Mesendoderm (in vitro differentiated cells): ENCODE data around the gene MTR.
"Not testable (repeated sequence)": the region's sequence is repeated elsewhere in the genome, so short reads cannot be mapped to it uniquely, and the experiment has no call there.

Experiments
- DNase-seq: peaks from one replicate; pipeline ENCODE4 v3.0.0; 2013
- H2AK5ac ChIP-seq: 2 replicates; pipeline ENCODE4 v1.6.1; 2013; ENCODE audit warnings: low read length, inconsistent platforms
- H2BK120ac ChIP-seq: 2 replicates; pipeline ENCODE4 v1.6.1; 2013; ENCODE audit warnings: low read depth, mild to moderate bottlenecking, low read length, moderate library complexity, mixed read lengths
- H2BK15ac ChIP-seq: replicated peaks from 2 replicates; pipeline ENCODE4 v1.6.1; 2013; ENCODE audit warnings: low read depth, mild to moderate bottlenecking, moderate library complexity
- H2BK5ac ChIP-seq: 2 replicates; pipeline ENCODE4 v1.6.1; 2013; ENCODE audit warnings: low read length, inconsistent platforms
- H3K18ac ChIP-seq: 2 replicates; pipeline ENCODE4 v1.6.1; 2013; ENCODE audit warnings: mild to moderate bottlenecking, low read length, mixed read lengths
- H3K23ac ChIP-seq: one replicate; pipeline ENCODE4 v1.6.1; 2013; ENCODE audit warnings: low read length
- H3K27ac ChIP-seq: 2 replicates; pipeline ENCODE4 v1.5.1; 2013; ENCODE audit warnings: low read depth, mild to moderate bottlenecking, inconsistent platforms, low read length, moderate library complexity
- H3K27me3 ChIP-seq: 2 replicates; pipeline ENCODE4 v1.6.1; 2013; ENCODE audit warnings: low read length, control low read depth, mild to moderate bottlenecking, inconsistent platforms; ENCODE audit not compliant: insufficient read depth, poor library complexity
- H3K36me3 ChIP-seq: 2 replicates; pipeline ENCODE4 v1.6.1; 2013; ENCODE audit warnings: low read length, inconsistent platforms; ENCODE audit not compliant: control insufficient read depth, insufficient read depth
- H3K4ac ChIP-seq: one replicate; pipeline ENCODE4 v1.6.1; 2013; ENCODE audit warnings: low read depth, mild to moderate bottlenecking, low read length, moderate library complexity
- H3K4me1 ChIP-seq: 2 replicates; pipeline ENCODE4 v1.6.1; 2013; ENCODE audit warnings: low read depth, low read length, inconsistent platforms; ENCODE audit not compliant: control insufficient read depth
- H3K4me2 ChIP-seq: 2 replicates; pipeline ENCODE4 v1.6.1; 2013; ENCODE audit warnings: low read length
- H3K4me3 ChIP-seq: 2 replicates; pipeline ENCODE4 v1.5.1; 2013; ENCODE audit warnings: mild to moderate bottlenecking, low read length
- H3K56ac ChIP-seq: one replicate; pipeline ENCODE4 v1.6.1; 2013; ENCODE audit warnings: low read length
- H3K79me1 ChIP-seq: 2 replicates; pipeline ENCODE4 v1.6.1; 2013; ENCODE audit warnings: low read length, inconsistent platforms
- H3K79me2 ChIP-seq: 2 replicates; pipeline ENCODE4 v1.6.1; 2013; ENCODE audit warnings: mild to moderate bottlenecking, low read length; ENCODE audit not compliant: control insufficient read depth, insufficient read depth
- H3K9ac ChIP-seq: 2 replicates; pipeline ENCODE4 v1.6.1; 2013; ENCODE audit warnings: low read length, inconsistent platforms
- H4K5ac ChIP-seq: one replicate; pipeline ENCODE4 v1.6.1; 2013; ENCODE audit warnings: low read length
- H4K8ac ChIP-seq: one replicate; pipeline ENCODE4 v1.6.1; 2013; ENCODE audit warnings: low read depth, mild to moderate bottlenecking, control low read depth, low read length, moderate library complexity
- WGBS: extraction: QIAGEN DNeasy Blood & Tissue Kit; methylation state at CpG from one replicate; pipeline ENCODE4 v1.1.7; 2013; ENCODE audit warnings: low lambda C conversion rate, missing lambda C conversion rate; ENCODE audit not compliant: insufficient coverage; ENCODE audit errors: extremely low coverage; 5-methylcytosine and 5-hydroxymethylcytosine counted together

The MTR gene

DNA sequence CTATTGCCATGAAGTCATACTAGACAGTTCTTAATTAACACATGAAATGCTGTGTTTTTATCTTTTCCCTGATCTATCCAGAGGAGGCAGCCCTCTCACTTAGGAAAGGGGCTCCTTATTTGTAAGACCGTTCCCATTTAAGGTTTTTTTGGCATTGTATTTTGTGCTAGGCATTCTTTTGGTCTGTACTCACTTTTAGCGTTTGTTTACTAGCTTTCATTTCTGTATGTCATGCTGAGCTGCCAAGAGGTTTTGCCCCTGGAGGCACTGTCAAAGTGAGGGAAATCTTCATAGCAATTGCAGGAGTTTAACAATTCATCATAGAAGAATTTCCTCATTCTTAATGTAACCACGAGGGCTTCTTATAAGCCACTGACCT is 59.5 kb downstream of the MTR start:
- Histone ChIP-seq H3K79me1 (no peaks in the 10 kb centered on the region), H2BK15ac (no peak overlapping the region), H3K9ac (no peak overlapping the region), H3K4me1 (peaks cover 2% of the 10 kb centered on the region), H3K18ac (no peak overlapping the region), H3K56ac (no peak overlapping the region), H3K4me3 (no peak overlapping the region), H3K27me3 (no peaks in the 10 kb centered on the region), H3K4me2 (no peak overlapping the region), H2BK5ac (no peak overlapping the region), H3K36me3 (no peaks in the 10 kb centered on the region), H3K27ac (no peak overlapping the region), H2BK120ac (no peak overlapping the region), H4K8ac (no peak overlapping the region), H3K23ac (no peak overlapping the region), H3K4ac (no peak overlapping the region), H4K5ac (no peak overlapping the region), H3K79me2 (no peaks in the 10 kb centered on the region), H2AK5ac (no peak overlapping the region)
- peak; percentile 61 for DNase-seq
- no CpG with 5 or more reads among the region's 3 CpGs for WGBS

DNA sequence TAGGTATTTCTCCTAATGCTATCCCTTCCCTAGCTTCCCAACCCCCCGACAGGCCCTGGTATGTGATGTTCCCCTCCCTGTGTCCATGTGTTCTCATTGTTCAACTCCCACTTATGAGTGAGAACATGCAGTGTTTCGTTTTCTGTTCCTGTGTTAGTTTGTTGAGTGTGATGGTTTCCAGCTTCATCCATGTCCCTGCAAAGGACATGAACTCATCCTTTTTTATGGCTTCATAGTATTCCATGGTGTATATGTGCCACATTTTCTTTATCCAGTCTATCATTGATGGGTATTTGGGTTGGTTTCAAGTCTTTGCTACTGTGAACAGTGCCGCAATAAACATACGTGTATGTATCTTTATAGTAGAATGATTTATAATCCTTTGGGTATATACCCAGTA is 61.6 kb downstream of the MTR start:
- not testable (repeated sequence) for H3K4me1 ChIP-seq, H3K18ac ChIP-seq, H4K5ac ChIP-seq, H3K27me3 ChIP-seq, H3K56ac ChIP-seq, H3K23ac ChIP-seq, H3K27ac ChIP-seq, H3K9ac ChIP-seq, DNase-seq, H2AK5ac ChIP-seq, H3K4me3 ChIP-seq, H2BK15ac ChIP-seq, H3K4me2 ChIP-seq, H3K4ac ChIP-seq, H3K79me2 ChIP-seq, H3K79me1 ChIP-seq, H2BK120ac ChIP-seq, H3K36me3 ChIP-seq, H4K8ac ChIP-seq, H2BK5ac ChIP-seq
- WGBS = no CpG with 5 or more reads among the region's 4 CpGs

- peaks cover 2% of the 10 kb centered on the region for H3K4me1 ChIP-seq
- no peak overlapping the region for H2AK5ac ChIP-seq
- no peaks in the 10 kb centered on the region for H3K79me2 ChIP-seq
- no peak overlapping the region for H4K8ac ChIP-seq
- H3K36me3 ChIP-seq = no peaks in the 10 kb centered on the region
- DNase-seq = no peak
- H2BK120ac ChIP-seq = no peak overlapping the region
- H3K23ac ChIP-seq = no peak overlapping the region
- no peak overlapping the region for H3K27ac ChIP-seq
- no peak overlapping the region for H3K4me3 ChIP-seq
- H3K27me3 ChIP-seq = no peaks in the 10 kb centered on the region
- no peak overlapping the region for H3K4me2 ChIP-seq
- WGBS = no CpG with 5 or more reads among the region's 7 CpGs
- H4K5ac ChIP-seq = no peak overlapping the region
- H2BK15ac ChIP-seq = no peak overlapping the region
- no peak overlapping the region for H3K18ac ChIP-seq
- H3K9ac ChIP-seq = no peak overlapping the region
- no peaks in the 10 kb centered on the region for H3K79me1 ChIP-seq
- no peak overlapping the region for H3K4ac ChIP-seq
- H3K56ac ChIP-seq = no peak overlapping the region
- no peak overlapping the region for H2BK5ac ChIP-seq
Measured at GRCh38 chr1:236858165-236858564, 63.1 kb downstream of the MTR start.

DNA sequence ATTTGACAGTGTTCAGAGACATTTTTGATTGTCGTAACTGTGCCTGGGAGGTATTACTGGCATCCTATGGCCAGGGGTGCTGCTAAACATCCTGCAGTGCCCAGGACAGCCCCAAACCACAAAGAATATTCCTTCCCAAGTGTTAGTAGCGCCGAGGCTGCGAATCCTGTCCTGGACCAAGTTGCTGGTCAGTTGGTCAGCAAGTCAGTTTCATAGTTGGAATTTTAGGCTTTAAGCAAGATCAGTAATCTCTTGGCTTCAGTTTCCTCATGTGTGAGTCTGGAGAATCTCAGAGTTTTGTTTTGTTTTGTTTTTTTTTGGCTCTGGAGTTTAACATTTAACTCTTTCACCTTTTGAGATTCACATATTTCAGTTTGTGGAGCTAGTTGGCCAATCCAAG is 65.0 kb downstream of the MTR start:
- Histone ChIP-seq H3K23ac (no peak overlapping the region), H3K4me2 (no peak overlapping the region), H3K79me2 (no peaks in the 10 kb centered on the region), H3K4me1 (no peaks in the 10 kb centered on the region), H2BK15ac (no peak overlapping the region), H3K56ac (no peak overlapping the region), H4K8ac (no peak overlapping the region), H3K4me3 (no peak overlapping the region), H3K36me3 (no peaks in the 10 kb centered on the region), H4K5ac (no peak overlapping the region), H2BK5ac (no peak overlapping the region), H3K79me1 (no peaks in the 10 kb centered on the region), H3K4ac (no peak overlapping the region), H2AK5ac (no peak overlapping the region), H3K18ac (no peak overlapping the region), H2BK120ac (no peak overlapping the region), H3K9ac (no peak overlapping the region), H3K27ac (no peak overlapping the region), H3K27me3 (no peaks in the 10 kb centered on the region)
- DNase-seq = no peak
- no CpG with 5 or more reads among the region's 4 CpGs for WGBS

DNA sequence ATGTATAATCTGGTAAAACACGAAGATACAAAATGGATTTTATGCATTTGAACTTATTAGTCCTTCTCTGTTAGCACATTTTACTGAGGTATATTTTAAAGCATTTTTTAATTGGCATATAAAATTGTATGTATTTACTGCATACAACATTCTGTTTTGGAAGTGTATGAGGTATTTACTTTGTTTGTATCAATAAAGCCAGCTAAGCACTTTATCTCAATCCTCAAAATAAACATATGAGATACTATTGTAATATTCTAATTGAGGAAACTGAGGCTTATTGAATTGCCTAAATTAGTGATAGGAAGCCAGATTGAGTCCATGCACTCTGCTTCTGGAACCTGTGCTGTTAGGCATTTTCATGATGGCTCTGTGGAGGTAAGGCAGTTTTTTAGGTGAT is 65.6 kb downstream of the MTR start:
- no peak overlapping the region for H3K23ac ChIP-seq
- H3K27me3 ChIP-seq = no peaks in the 10 kb centered on the region
- no peak overlapping the region for H2AK5ac ChIP-seq
- H3K27ac ChIP-seq = no peak overlapping the region
- WGBS = no CpG with 5 or more reads among the region's 1 CpG
- H2BK5ac ChIP-seq = no peak overlapping the region
- H4K5ac ChIP-seq = no peak overlapping the region
- H3K9ac ChIP-seq = no peak overlapping the region
- H3K18ac ChIP-seq = no peak overlapping the region
- no peaks in the 10 kb centered on the region for H3K36me3 ChIP-seq
- H3K79me2 ChIP-seq = no peaks in the 10 kb centered on the region
- no peak overlapping the region for H4K8ac ChIP-seq
- no peak overlapping the region for H2BK15ac ChIP-seq
- H3K4me3 ChIP-seq = no peak overlapping the region
- no peak overlapping the region for H3K4me2 ChIP-seq
- no peak overlapping the region for H3K56ac ChIP-seq
- no peak for DNase-seq
- no peaks in the 10 kb centered on the region for H3K79me1 ChIP-seq
- H3K4me1 ChIP-seq = no peaks in the 10 kb centered on the region
- H3K4ac ChIP-seq = no peak overlapping the region
- no peak overlapping the region for H2BK120ac ChIP-seq

GRCh38 chr1:236861560-236862218 is 66.6 kb downstream of the MTR start:
- H3K4ac ChIP-seq = no peak overlapping the region
- H2BK5ac ChIP-seq = no peak overlapping the region
- no peak overlapping the region for H4K5ac ChIP-seq
- no CpG with 5 or more reads among the region's 2 CpGs for WGBS
- H2BK15ac ChIP-seq = no peak overlapping the region
- no peak overlapping the region for H3K23ac ChIP-seq
- H2BK120ac ChIP-seq = no peak overlapping the region
- no peak for DNase-seq
- no peak overlapping the region for H4K8ac ChIP-seq
- H3K27me3 ChIP-seq = no peaks in the 10 kb centered on the region
- no peak overlapping the region for H3K4me3 ChIP-seq
- no peak overlapping the region for H2AK5ac ChIP-seq
- H3K18ac ChIP-seq = no peak overlapping the region
- H3K36me3 ChIP-seq = no peaks in the 10 kb centered on the region
- H3K27ac ChIP-seq = no peak overlapping the region
- no peak overlapping the region for H3K56ac ChIP-seq
- no peak overlapping the region for H3K9ac ChIP-seq
- H3K4me1 ChIP-seq = no peaks in the 10 kb centered on the region
- H3K79me1 ChIP-seq = no peaks in the 10 kb centered on the region
- H3K4me2 ChIP-seq = no peak overlapping the region
- H3K79me2 ChIP-seq = no peaks in the 10 kb centered on the region
